Subcutaneous adipose tissue (tissue), 4 donors: ENCODE measurements around the gene TNIK. TPM values are rescaled to one million over a fixed set of nuclear protein-coding genes. Genes with fewer than 3 reads are reported as not detected.

Experiments
- CTCF ChIP-seq: fragments of 450-650 bp; IDR thresholded peaks from one replicate; pipeline ENCODE4 v1.5.1; 2016; ENCODE audit warnings: low read depth, mild to moderate bottlenecking, control low read depth, antibody characterized with exemption, moderate library complexity
- total RNA-seq, 4 donors: library from RNA; depleted of rRNA; stranded (reverse); fragments of >200 nt; gene quantifications; one replicate each; pipeline ENCODE4 v1.1.0, GENCODE V29; 2016

The TNIK gene
- total RNA-seq, result 10 to 100 TPM in 1 of 4 donors, 1 to 10 TPM in 3; 1.5 to 11.7 (median 1.9) TPM

GRCh38 chr3:171459942-171460724 lies at the start of gene TNIK:
TSS of gene TNIK (minus strand) at chr3:171460405. CDS start at chr3:171460063, 342 bp downstream.
- no peak for TF ChIP-seq CTCF

- TF ChIP-seq CTCF, result no peak
Measured at GRCh38 chr3:171508676-171509075, 48.5 kb upstream of the TNIK start.

GRCh38 chr3:171508206-171508605 lies 48.0 kb upstream of the TNIK start:
- TF ChIP-seq CTCF, result no peak

- no peak for TF ChIP-seq CTCF
Measured at GRCh38 chr3:171506743-171507319, 46.6 kb upstream of the TNIK start.

- TF ChIP-seq CTCF, result no peak
Measured at GRCh38 chr3:171505822-171506333, 45.7 kb upstream of the TNIK start.

GRCh38 chr3:171504376-171504775 lies 44.2 kb upstream of the TNIK start:
- TF ChIP-seq CTCF, result no peak

GRCh38 chr3:171503817-171504216 lies 43.6 kb upstream of the TNIK start:
- TF ChIP-seq CTCF, result no peak
